Karpas-422 (cell line): ENCODE data around the gene F7. TPM values are rescaled to one million over a fixed set of nuclear protein-coding genes. Genes with fewer than 3 reads are reported as not detected.

Experiments
- DNase-seq: peaks from one replicate; pipeline ENCODE4 v3.0.0-alpha.2; 2015
- H2AFZ ChIP-seq: fragments of 200-600 bp; sonication (generic); 2 replicates; pipeline ENCODE4 v1.6.1; 2014; ENCODE audit warnings: antibody characterized with exemption, low read length, mixed read lengths
- H3K27ac ChIP-seq: fragments of 200-600 bp; sonication (generic); 2 replicates; pipeline ENCODE4 v1.5.1; 2014; ENCODE audit warnings: mild to moderate bottlenecking, low read length, moderate library complexity
- H3K27me3 ChIP-seq: fragments of 200-600 bp; sonication (generic); 2 replicates; pipeline ENCODE4 v1.6.1; 2014; ENCODE audit warnings: low read length, mixed read lengths
- H3K36me3 ChIP-seq: fragments of 200-600 bp; sonication (generic); 2 replicates; pipeline ENCODE4 v1.6.1; 2014; ENCODE audit warnings: low read length, mixed read lengths; ENCODE audit not compliant: insufficient read depth
- H3K4me1 ChIP-seq: fragments of 200-600 bp; sonication (generic); 2 replicates; pipeline ENCODE4 v1.6.1; 2014; ENCODE audit warnings: mild to moderate bottlenecking, low read length, mixed read lengths
- H3K4me2 ChIP-seq: fragments of 200-600 bp; sonication (generic); 2 replicates; pipeline ENCODE4 v1.6.1; 2014; ENCODE audit warnings: low read length, low read depth, mild to moderate bottlenecking; ENCODE audit not compliant: poor library complexity, severe bottlenecking
- H3K4me3 ChIP-seq: fragments of 200-600 bp; sonication (generic); 2 replicates; pipeline ENCODE4 v1.5.1; 2014; ENCODE audit warnings: mild to moderate bottlenecking, antibody characterized with exemption, low read length, mixed read lengths
- H3K79me2 ChIP-seq: fragments of 200-600 bp; sonication (generic); 2 replicates; pipeline ENCODE4 v1.6.1; 2014; ENCODE audit warnings: mild to moderate bottlenecking, low read length, mixed read lengths
- H3K9ac ChIP-seq: fragments of 200-600 bp; sonication (generic); 2 replicates; pipeline ENCODE4 v1.6.0; 2014; ENCODE audit warnings: low read length
- H3K9me2 ChIP-seq: fragments of 200-600 bp; sonication (generic), shearing (Covaris generic); replicated peaks from 2 replicates; pipeline ENCODE4 v1.6.0; 2014; ENCODE audit warnings: mild to moderate bottlenecking, low read length, moderate library complexity; ENCODE audit not compliant: insufficient read depth
- H3K9me3 ChIP-seq: fragments of 300-700, 200-600 bp; sonication (generic); 2 replicates; pipeline ENCODE4 v1.6.1; 2014; ENCODE audit warnings: low read length, mixed read lengths
- H4K20me1 ChIP-seq: fragments of 200-600 bp; sonication (generic); 2 replicates; pipeline ENCODE4 v1.6.1; 2014; ENCODE audit warnings: mild to moderate bottlenecking, antibody characterized with exemption, low read length, low read depth; ENCODE audit not compliant: insufficient read depth
- total RNA-seq: library from RNA; depleted of rRNA; stranded (reverse); fragments of >200 nt; shearing (Covaris generic); gene quantifications from 2 replicates; pipeline ENCODE4 v1.2.3, GENCODE V29; 2014; ENCODE audit warnings: low replicate concordance

The F7 gene
- total RNA-seq, 1 experiment from 2014 or later, result not detected

GRCh38 chr13:113087923-113088690 lies 17.5 kb upstream of the F7 start:
- H4K20me1 ChIP-seq, result no peaks in the 10 kb centered on the region

GRCh38 chr13:113088691-113089020 lies 16.9 kb upstream of the F7 start:
- H3K4me1 ChIP-seq, result no peaks in the 10 kb centered on the region
- no peak overlapping the region for H3K27ac ChIP-seq
- no peak for DNase-seq
- no peaks in the 10 kb centered on the region for H3K36me3 ChIP-seq
- H4K20me1 ChIP-seq, result no peaks in the 10 kb centered on the region
- H3K4me3 ChIP-seq, result no peak overlapping the region
- no peaks in the 10 kb centered on the region for H3K27me3 ChIP-seq
- no peak overlapping the region for H2AFZ ChIP-seq
- H3K79me2 ChIP-seq, result no peaks in the 10 kb centered on the region
- H3K9me2 ChIP-seq, result no peaks in the 10 kb centered on the region
- H3K9me3 ChIP-seq, result no peaks in the 10 kb centered on the region; the same call in 1 of the 2 replicates
- no peak overlapping the region for H3K9ac ChIP-seq
- H3K4me2 ChIP-seq, result no peak overlapping the region

More at GRCh38 chr13:113087923-113088690, 17.5 kb upstream of the F7 start:
- Histone ChIP-seq H3K4me3 (no peak overlapping the region), H3K9me2 (no peaks in the 10 kb centered on the region), H3K4me1 (no peaks in the 10 kb centered on the region), H3K27me3 (no peaks in the 10 kb centered on the region), H3K9ac (no peak overlapping the region), H3K9me3 (no peaks in the 10 kb centered on the region; the same call in 1 of the 2 replicates), H3K4me2 (no peak overlapping the region), H2AFZ (no peak overlapping the region), H3K27ac (no peak overlapping the region), H3K36me3 (no peaks in the 10 kb centered on the region), H3K79me2 (no peaks in the 10 kb centered on the region)
- DNase-seq, result no peak

- Histone ChIP-seq H3K9me3 (no peaks in the 10 kb centered on the region; the same call in 1 of the 2 replicates), H3K9ac (no peak overlapping the region), H3K79me2 (no peaks in the 10 kb centered on the region), H3K9me2 (no peaks in the 10 kb centered on the region), H3K4me2 (no peak overlapping the region), H3K4me1 (no peaks in the 10 kb centered on the region), H3K4me3 (no peak overlapping the region), H2AFZ (no peak overlapping the region), H3K27me3 (no peaks in the 10 kb centered on the region), H3K27ac (no peak overlapping the region), H4K20me1 (no peaks in the 10 kb centered on the region), H3K36me3 (no peaks in the 10 kb centered on the region)
- DNase-seq, result no peak
Observed at GRCh38 chr13:113089693-113090414, 15.7 kb upstream of the F7 start.

- Histone ChIP-seq H3K27me3 (no peaks in the 10 kb centered on the region), H3K79me2 (no peaks in the 10 kb centered on the region), H4K20me1 (no peaks in the 10 kb centered on the region), H3K4me3 (no peak overlapping the region), H2AFZ (no peak overlapping the region), H3K9me3 (no peaks in the 10 kb centered on the region; the same call in 1 of the 2 replicates), H3K9me2 (no peaks in the 10 kb centered on the region), H3K4me2 (no peak overlapping the region), H3K27ac (no peak overlapping the region), H3K9ac (no peak overlapping the region), H3K36me3 (no peaks in the 10 kb centered on the region), H3K4me1 (no peaks in the 10 kb centered on the region)
- DNase-seq, result no peak
Observed at GRCh38 chr13:113090415-113090770, 15.2 kb upstream of the F7 start.

GRCh38 chr13:113090806-113091205 lies 14.8 kb upstream of the F7 start:
- H3K4me3 ChIP-seq, result no peak overlapping the region
- no peaks in the 10 kb centered on the region for H3K4me1 ChIP-seq
- no peaks in the 10 kb centered on the region for H3K27me3 ChIP-seq
- DNase-seq, result no peak
- H3K4me2 ChIP-seq, result no peak overlapping the region
- no peaks in the 10 kb centered on the region for H3K79me2 ChIP-seq
- H3K9me2 ChIP-seq, result no peaks in the 10 kb centered on the region
- H3K36me3 ChIP-seq, result no peaks in the 10 kb centered on the region
- H3K27ac ChIP-seq, result no peak overlapping the region
- H3K9ac ChIP-seq, result no peak overlapping the region
- no peaks in the 10 kb centered on the region; the same call in 1 of the 2 replicates for H3K9me3 ChIP-seq
- H2AFZ ChIP-seq, result no peak overlapping the region
- no peaks in the 10 kb centered on the region for H4K20me1 ChIP-seq

- no peaks in the 10 kb centered on the region for H4K20me1 ChIP-seq
- no peak overlapping the region for H3K4me3 ChIP-seq
- DNase-seq, result no peak
- H3K27ac ChIP-seq, result no peak overlapping the region
- no peaks in the 10 kb centered on the region; the same call in 1 of the 2 replicates for H3K9me3 ChIP-seq
- H3K79me2 ChIP-seq, result no peaks in the 10 kb centered on the region
- H2AFZ ChIP-seq, result no peak overlapping the region
- H3K4me1 ChIP-seq, result no peaks in the 10 kb centered on the region
- H3K27me3 ChIP-seq, result no peaks in the 10 kb centered on the region
- H3K9me2 ChIP-seq, result no peaks in the 10 kb centered on the region
- H3K36me3 ChIP-seq, result no peaks in the 10 kb centered on the region
- no peak overlapping the region for H3K9ac ChIP-seq
- H3K4me2 ChIP-seq, result no peak overlapping the region
Observed at GRCh38 chr13:113091211-113091771, 14.3 kb upstream of the F7 start.

GRCh38 chr13:113091891-113092775 lies 13.5 kb upstream of the F7 start:
- H3K36me3 ChIP-seq, result no peaks in the 10 kb centered on the region
- no peaks in the 10 kb centered on the region for H3K27me3 ChIP-seq
- no peak overlapping the region for H3K4me2 ChIP-seq
- no peaks in the 10 kb centered on the region for H4K20me1 ChIP-seq
- H3K79me2 ChIP-seq, result no peaks in the 10 kb centered on the region
- no peak overlapping the region for H2AFZ ChIP-seq
- no peaks in the 10 kb centered on the region for H3K4me1 ChIP-seq
- no peak overlapping the region for H3K9ac ChIP-seq
- H3K9me2 ChIP-seq, result no peaks in the 10 kb centered on the region
- H3K9me3 ChIP-seq, result no peaks in the 10 kb centered on the region
- no peak overlapping the region for H3K27ac ChIP-seq
- H3K4me3 ChIP-seq, result no peak overlapping the region
- no peak for DNase-seq
